GM12878 (cell line): Measurements from ENCODE around the gene SLC23A2. TPM values are rescaled to one million over a fixed set of nuclear protein-coding genes. Genes with fewer than 3 reads are reported as not detected.

ENCODE experiments used
- ATAC-seq: fragments of 200-7000 bp; cut with Tn5 transposase; 3 replicates; pipeline ENCODE4 v1.9.1; 2020; ENCODE audit warnings: mild to moderate bottlenecking, moderate library complexity
- BruUV-seq: library from RNA; stranded (reverse); fragments of 400-500 nt; replicated peaks from 2 replicates; lab custom pipeline; 2021; lab: Mats Ljungman, UMichigan
- CTCF ChIA-PET: fragments of 300-600 bp; sonication (Branson Sonifier 250); formaldehyde crosslinking; extraction: SDS; loops from one replicate; lab custom pipeline; 2021; ENCODE audit warnings: inconsistent platforms; lab: Yijun Ruan, JAX
- POLR2A ChIA-PET: fragments of 350-600 bp; formaldehyde crosslinking; extraction: SDS; loops from one replicate; lab custom pipeline; 2021; ENCODE audit warnings: inconsistent platforms; lab: Charles Lee
- RAD21 ChIA-PET: fragments of 300-600 bp; sonication (Branson Sonifier 250); formaldehyde crosslinking; loops from one replicate; lab custom pipeline; 2023; ENCODE audit warnings: antibody characterized with exemption; ENCODE audit not compliant: unreplicated experiment; lab: Charles Lee
- SMC1A ChIA-PET: fragments of 300-600 bp; sonication (Branson Sonifier 250); formaldehyde crosslinking; loops from one replicate; lab custom pipeline; 2023; ENCODE audit not compliant: unreplicated experiment, uncharacterized antibody; lab: Charles Lee
- DNase-seq: peaks from one replicate; pipeline ENCODE4 v3.0.0-alpha.2; 2011; ENCODE audit warnings: low read depth, low spot score
- FAIRE-seq: peaks from 3 replicates; lab custom pipeline; 2011; peaks lifted over from hg19 to GRCh38; lab: Jason Lieb, UNC
- H2AFZ ChIP-seq: 2 replicates; pipeline ENCODE4 v1.6.0; 2011; ENCODE audit warnings: low read depth, low read length, control low read depth; ENCODE audit not compliant: control insufficient read depth
- H3K27ac ChIP-seq: 2 replicates; pipeline ENCODE4 v1.5.1; 2011; ENCODE audit warnings: control low read depth; ENCODE audit not compliant: control insufficient read depth, insufficient read depth
- H3K27me3 ChIP-seq, 2 experiments: replicated peaks in 1 of 2; 2 replicates each; pipeline versions ENCODE4 v1.6.0 to v1.6.1; 2011; ENCODE audit warnings: low read length in 1 of 2; ENCODE audit not compliant: control insufficient read depth in 2 of 2, insufficient read depth in 2 of 2
- H3K36me3 ChIP-seq, 2 experiments: 2 replicates each; pipeline ENCODE4 v1.5.1; 2011; ENCODE audit warnings: low read length in 1 of 2; ENCODE audit not compliant: control insufficient read depth in 2 of 2, insufficient read depth in 2 of 2
- H3K4me1 ChIP-seq: 2 replicates; pipeline ENCODE4 v1.6.1; 2011; ENCODE audit warnings: mild to moderate bottlenecking, low read length, moderate library complexity, mixed read lengths; ENCODE audit not compliant: control insufficient read depth, insufficient read depth
- H3K4me2 ChIP-seq: 2 replicates; pipeline ENCODE4 v1.6.0; 2011; ENCODE audit warnings: control low read depth; ENCODE audit not compliant: control insufficient read depth, insufficient read depth
- H3K4me3 ChIP-seq: fragments of 200-600 bp; sonication (generic); 2 replicates; pipeline ENCODE4 v1.5.1; 2016
- H3K79me2 ChIP-seq: 2 replicates; pipeline ENCODE4 v1.6.0; 2011; ENCODE audit warnings: low read length; ENCODE audit not compliant: control insufficient read depth, insufficient read depth
- H3K9ac ChIP-seq: 2 replicates; pipeline ENCODE4 v1.8.0; 2011; ENCODE audit warnings: low read length, control low read depth, mixed read lengths; ENCODE audit not compliant: control insufficient read depth, insufficient read depth
- H3K9me3 ChIP-seq: replicated peaks from 3 replicates; pipeline ENCODE4 v1.5.1; 2011; ENCODE audit warnings: mild to moderate bottlenecking, low read length; ENCODE audit not compliant: control insufficient read depth, insufficient read depth
- H4K20me1 ChIP-seq: 2 replicates; pipeline ENCODE4 v1.6.0; 2011; ENCODE audit not compliant: control insufficient read depth, insufficient read depth
- E2F8 ChIP-seq: fragments of 450-650 bp; IDR thresholded peaks from 2 replicates; pipeline ENCODE4 v1.6.1; 2018; ENCODE audit warnings: mild to moderate bottlenecking, low read depth, moderate library complexity; ENCODE audit not compliant: partially characterized antibody
- JUND ChIP-seq: IDR thresholded peaks from 2 replicates; pipeline ENCODE4 v1.6.1; 2012; ENCODE audit warnings: low read depth, mild to moderate bottlenecking, low read length, improper control_type of control experiment, moderate library complexity
- NFYA ChIP-seq: IDR thresholded peaks from 2 replicates; pipeline ENCODE4 v1.6.1; 2011; ENCODE audit warnings: low read depth, mild to moderate bottlenecking, low read length, improper control_type of control experiment, borderline replicate concordance
- SUZ12 ChIP-seq: fragments of 200-600 bp; sonication (generic); IDR thresholded peaks from one replicate; pipeline ENCODE4 v1.6.1; 2018; ENCODE audit warnings: antibody characterized with exemption, mild to moderate bottlenecking; ENCODE audit not compliant: unreplicated experiment
- WRNIP1 ChIP-seq: IDR thresholded peaks from 2 replicates; pipeline ENCODE4 v1.6.1; 2011; ENCODE audit warnings: low read depth, low read length, improper control_type of control experiment, borderline replicate concordance
- WGBS: methylation state at CpG from one replicate; pipeline ENCODE4 v1.1.6; 2016; ENCODE audit warnings: low lambda C conversion rate; ENCODE audit not compliant: insufficient replicate concordance, insufficient coverage; ENCODE audit errors: missing lambda C conversion rate; 5-methylcytosine and 5-hydroxymethylcytosine counted together
- in situ Hi-C: fragments of 300-500 bp; cut with MboI; formaldehyde crosslinking; loops from 9 replicates; pipeline ENCODE4 v1.14.3; 2018; ENCODE audit warnings: mixed read lengths
- intact Hi-C: fragments of 100-400 bp; cut with micrococcal nuclease; formaldehyde crosslinking; loops from one replicate; pipeline ENCODE4 v1.14.2; 2022; ENCODE audit not compliant: unreplicated experiment
- polyA plus RNA-seq, 11 experiments: library from polyadenylated mRNA; depleted of rRNA in 4 of 11; unstranded in 6 of 11; stranded (reverse) in 5 of 11; fragments of >200 nt; fragmentation: Nextera tagmentation in 4 of 11; fragmentation: Illumina TruSeq in 1 of 11; extraction: Ambion mirVana in 4 of 11; extraction: Trizol in 1 of 11; gene quantifications; 1 replicate in 1 of 11; 2 replicates in 10 of 11; pipeline versions ENCODE4 v1.2.1 to v1.2.3, GENCODE V29; 2011 to 2016; ENCODE audit warnings: inconsistent platforms in 2 of 11, missing spikeins in 2 of 11, low read depth in 1 of 11
- total RNA-seq, 4 experiments: library from RNA; depleted of rRNA in 3 of 4; stranded (reverse); fragments of >200 nt in 3 of 4; fragmentation: Illumina TruSeq in 1 of 4; extraction: Trizol in 1 of 4; gene quantifications; 2 replicates each; pipeline versions ENCODE4 v1.2.1 to v1.2.3, GENCODE V29; 2013 to 2021

SLC23A2 gene
- total and polyA plus RNA-seq, 10 of the 15 experiments (the other 5 are each of a cell fraction or from before 2014, with no cell fraction given) = 4.4 to 56.1 (median 35.5) TPM

- ATAC-seq = no peak
- RAD21 ChIA-PET = no interaction called here
- SMC1A ChIA-PET = no interaction called here
These were observed 146.8 kb downstream of the SLC23A2 start for GRCh38 chr20:4854561-4854901.

More at GRCh38 chr20:4854561-4854901, 146.8 kb downstream of the SLC23A2 start:
- no peaks in the 10 kb centered on the region for H3K9me3 ChIP-seq
- H2AFZ ChIP-seq = no peak overlapping the region
- DNase-seq (no peak), FAIRE-seq (no peak)
- H3K36me3 ChIP-seq = peaks cover 5 to 18% of the 10 kb centered on the region in 2 experiments; a peak in 3 of 4 replicates
- H3K9ac ChIP-seq = no peak overlapping the region
- H3K4me1 ChIP-seq = no peaks in the 10 kb centered on the region
- no peaks in the 10 kb centered on the region for H3K79me2 ChIP-seq
- no peaks in the 10 kb centered on the region for H3K27me3 ChIP-seq
- intact Hi-C loops (no loop called here), in situ Hi-C loops (no loop called here)
- ChIA-PET CTCF (no interaction called here), POLR2A (no interaction called here)
- TF ChIP-seq JUND (no peak), WRNIP1 (no peak), SUZ12 (no peak), NFYA (no peak), E2F8 (no peak)
- H3K4me2 ChIP-seq = no peak overlapping the region
- WGBS = 72% methylated on average over 4 of the region's 4 CpGs
- BruUV-seq = no TSS peak
- no peak overlapping the region for H3K4me3 ChIP-seq
- no peak overlapping the region for H3K27ac ChIP-seq
- H4K20me1 ChIP-seq = no peaks in the 10 kb centered on the region
